Brain microvascular endothelial cell (primary cell): ENCODE data around the gene TSPOAP1.

Experiments
- DNase-seq: peaks from one replicate; pipeline ENCODE4 v3.0.0-alpha.2; 2020
- H3K27ac ChIP-seq: fragments of 250-450 bp; sonication (Bioruptor Pico); 2 replicates; pipeline ENCODE4 v1.5.1; 2020; ENCODE audit warnings: mild to moderate bottlenecking, moderate library complexity
- H3K27me3 ChIP-seq: fragments of 250-450 bp; sonication (Bioruptor Pico); replicated peaks from 2 replicates; pipeline ENCODE4 v1.5.1; 2020; ENCODE audit warnings: mild to moderate bottlenecking
- H3K36me3 ChIP-seq: fragments of 250-450 bp; sonication (Bioruptor Pico); replicated peaks from 2 replicates; pipeline ENCODE4 v1.5.1; 2020; ENCODE audit warnings: mild to moderate bottlenecking
- H3K4me3 ChIP-seq: 2 replicates; pipeline ENCODE4 v1.5.1; 2011; ENCODE audit warnings: low read depth, mild to moderate bottlenecking, control low read depth, low read length, moderate library complexity
- in situ Hi-C: cut with HindIII; loops from 2 replicates; pipeline ENCODE4 v1.10.0; 2017; ENCODE audit warnings: low sequenced_read_pairs, low pct_ligation_motif_present
- TF ChIP-seq, protein P1 (sequence below): IDR thresholded peaks from 2 replicates; pipeline ENCODE4 v1.5.1; 2011; ENCODE audit warnings: low read depth, mild to moderate bottlenecking, moderate library complexity, low read length, control low read depth, inconsistent platforms; ENCODE audit errors: missing control alignments

The TSPOAP1 gene

GRCh38 chr17:58375256-58375655, 46.7 kb upstream of the TSPOAP1 start:
- H3K4me3 ChIP-seq: no peak overlapping the region
- no peaks in the 10 kb centered on the region for H3K36me3 ChIP-seq
- no peak overlapping the region for H3K27ac ChIP-seq
- TF ChIP-seq, protein P1, sequence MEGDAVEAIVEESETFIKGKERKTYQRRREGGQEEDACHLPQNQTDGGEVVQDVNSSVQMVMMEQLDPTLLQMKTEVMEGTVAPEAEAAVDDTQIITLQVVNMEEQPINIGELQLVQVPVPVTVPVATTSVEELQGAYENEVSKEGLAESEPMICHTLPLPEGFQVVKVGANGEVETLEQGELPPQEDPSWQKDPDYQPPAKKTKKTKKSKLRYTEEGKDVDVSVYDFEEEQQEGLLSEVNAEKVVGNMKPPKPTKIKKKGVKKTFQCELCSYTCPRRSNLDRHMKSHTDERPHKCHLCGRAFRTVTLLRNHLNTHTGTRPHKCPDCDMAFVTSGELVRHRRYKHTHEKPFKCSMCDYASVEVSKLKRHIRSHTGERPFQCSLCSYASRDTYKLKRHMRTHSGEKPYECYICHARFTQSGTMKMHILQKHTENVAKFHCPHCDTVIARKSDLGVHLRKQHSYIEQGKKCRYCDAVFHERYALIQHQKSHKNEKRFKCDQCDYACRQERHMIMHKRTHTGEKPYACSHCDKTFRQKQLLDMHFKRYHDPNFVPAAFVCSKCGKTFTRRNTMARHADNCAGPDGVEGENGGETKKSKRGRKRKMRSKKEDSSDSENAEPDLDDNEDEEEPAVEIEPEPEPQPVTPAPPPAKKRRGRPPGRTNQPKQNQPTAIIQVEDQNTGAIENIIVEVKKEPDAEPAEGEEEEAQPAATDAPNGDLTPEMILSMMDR: no peak
- in situ Hi-C loops: no loop called here
- no peak for DNase-seq
- no peaks in the 10 kb centered on the region for H3K27me3 ChIP-seq

DNA sequence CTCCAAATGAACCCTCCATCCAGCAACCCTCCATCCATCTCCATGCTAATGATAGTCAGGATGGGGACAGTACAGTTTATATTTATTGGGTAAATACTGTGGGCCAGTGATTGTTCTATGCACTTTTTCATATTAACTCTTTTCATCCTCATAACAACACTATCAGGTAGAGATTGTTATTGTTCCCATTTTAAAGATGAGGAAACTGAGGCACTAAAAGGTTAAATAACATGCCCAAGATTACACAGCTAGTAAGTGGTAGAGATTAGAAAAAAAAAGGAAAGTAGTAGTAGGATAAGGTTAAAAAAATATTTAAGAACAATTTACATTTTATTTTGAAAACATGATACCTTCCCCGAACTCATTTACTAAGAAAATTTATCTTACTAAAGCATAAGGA, 45.3 kb upstream of the TSPOAP1 start:
- Histone ChIP-seq H3K4me3 (no peak overlapping the region), H3K36me3 (no peaks in the 10 kb centered on the region), H3K27me3 (no peaks in the 10 kb centered on the region), H3K27ac (no peak overlapping the region)
- in situ Hi-C loops: no loop called here
- DNase-seq: no peak
- TF ChIP-seq, protein P1: no peak

- DNase-seq: no peak
- TF ChIP-seq, protein P1: no peak
- no peaks in the 10 kb centered on the region for H3K36me3 ChIP-seq
- no peaks in the 10 kb centered on the region for H3K27me3 ChIP-seq
- H3K27ac ChIP-seq: no peak overlapping the region
- H3K4me3 ChIP-seq: no peak overlapping the region
- in situ Hi-C loops: no loop called here
These were observed 44.4 kb upstream of the TSPOAP1 start for GRCh38 chr17:58373003-58373402.

- H3K27ac ChIP-seq: no peak overlapping the region
- no peak for DNase-seq
- TF ChIP-seq, protein P1: no peak
- no peaks in the 10 kb centered on the region for H3K36me3 ChIP-seq
- no peak overlapping the region for H3K4me3 ChIP-seq
- in situ Hi-C loops: no loop called here
- no peaks in the 10 kb centered on the region for H3K27me3 ChIP-seq
These were observed 42.8 kb upstream of the TSPOAP1 start for GRCh38 chr17:58371300-58371950.

GRCh38 chr17:58370716-58371115, 42.1 kb upstream of the TSPOAP1 start:
- in situ Hi-C loops: no loop called here
- no peak overlapping the region for H3K27ac ChIP-seq
- no peaks in the 10 kb centered on the region for H3K27me3 ChIP-seq
- no peak overlapping the region for H3K4me3 ChIP-seq
- DNase-seq: no peak
- TF ChIP-seq, protein P1: no peak
- no peaks in the 10 kb centered on the region for H3K36me3 ChIP-seq

GRCh38 chr17:58370309-58370708, 41.7 kb upstream of the TSPOAP1 start:
- no peak for DNase-seq
- Histone ChIP-seq H3K36me3 (no peaks in the 10 kb centered on the region), H3K27me3 (no peaks in the 10 kb centered on the region), H3K4me3 (no peak overlapping the region), H3K27ac (no peak overlapping the region)
- TF ChIP-seq, protein P1: no peak
- in situ Hi-C loops: no loop called here
